Stomach (tissue), 4 donors: ENCODE results near the gene CD81.

Experiments used
- CTCF ChIP-seq, 7 experiments: fragments of 450-650 bp in 4 of 7; fragments of 200-600 bp in 3 of 7; sonication (generic) in 3 of 7; IDR thresholded peaks; one replicate each; pipeline ENCODE4 v1.5.1; 2016 to 2019; ENCODE audit warnings: antibody characterized with exemption in 7 of 7, control low read depth in 2 of 7, mild to moderate bottlenecking in 1 of 7
- POLR2AphosphoS5 ChIP-seq, 3 donors: sonication (generic); formaldehyde crosslinking; IDR thresholded peaks; one replicate each; pipeline ENCODE4 v1.6.1; 2016; ENCODE audit warnings: antibody characterized with exemption in 3 of 3

DNA sequence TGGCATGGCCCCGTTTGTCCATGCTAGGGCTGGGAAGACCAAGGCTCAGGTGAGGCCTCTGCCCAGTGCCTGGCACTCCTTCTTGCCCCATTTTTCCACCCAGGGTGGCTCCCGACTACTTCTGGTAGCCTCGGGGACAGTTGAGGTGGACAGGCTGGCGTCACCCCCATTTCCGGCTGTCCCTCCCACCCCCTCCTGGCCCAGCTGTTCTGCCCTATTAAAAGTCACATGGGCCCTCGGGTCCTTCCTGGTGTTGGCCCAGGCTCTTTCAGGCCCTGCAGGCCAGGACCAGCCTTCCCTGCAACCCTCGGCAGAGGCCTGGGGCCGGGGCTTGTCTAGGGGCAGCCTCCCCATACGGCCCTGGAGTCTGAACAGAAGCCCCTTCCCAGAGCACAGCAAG lies 9.5 kb downstream of the CD81 start:
- TF ChIP-seq CTCF (IDR thresholded peaks at IDR 0.05) (no peak), POLR2AphosphoS5 (IDR thresholded peaks at IDR 0.05) (no peak)
